ENCODE data around the gene ZNF229. TPM values are rescaled to one million over a fixed set of nuclear protein-coding genes. Genes with fewer than 3 reads are reported as not detected.

ZNF229 gene
- total RNA-seq = 5.7 and 6.5 TPM in 2 replicates

GRCh38 chr19:44447916-44448674 is at the start of gene ZNF229:
TSS of gene ZNF229 (minus strand) at chr19:44448472. CDS start at chr19:44442847, 5,625 bp downstream.

GRCh38 chr19:44401139-44402115 is 46.8 kb downstream of the ZNF229 start, which contains the start of gene ZNF285:
TSS of gene ZNF285 (minus strand) at chr19:44401608. CDS start at chr19:44397213, 4,395 bp downstream.

Other genes with a start within 250 kb of the ZNF229 start
- gene ZNF227, start 235.9 kb downstream of the ZNF229 start, total RNA-seq = 7.9 and 13.9 TPM in 2 replicates
- 0.56 and 0.65 TPM in 2 replicates for gene ZNF233, start 188.6 kb downstream of the ZNF229 start, total RNA-seq
- 1.2 and 4.0 TPM in 2 replicates for gene ZNF235, start 143.4 kb downstream of the ZNF229 start, total RNA-seq
- 2.3 and 4.3 TPM in 2 replicates for gene ZNF112, start 91.8 kb downstream of the ZNF229 start, total RNA-seq
- 0.52 and 0.72 TPM in 2 replicates for gene ZNF285, start 46.9 kb downstream of the ZNF229 start, total RNA-seq
- 6.2 and 6.6 TPM in 2 replicates for gene ZNF180, start 52.0 kb upstream of the ZNF229 start, total RNA-seq
- gene CEACAM20, start 81.2 kb upstream of the ZNF229 start, total RNA-seq = not detected in 2 replicates
- not detected in 2 replicates for gene IGSF23, start 165.1 kb upstream of the ZNF229 start, total RNA-seq
- 30.6 and 96.3 TPM in 2 replicates for gene PVR, start 195.4 kb upstream of the ZNF229 start, total RNA-seq
- 0.24 and 1.0 TPM in 2 replicates for gene CEACAM19, start 223.0 kb upstream of the ZNF229 start, total RNA-seq

All from epithelial cell of alveolus of lung (primary cell).